H1 (cell line): ENCODE data around the gene VGLL4. TPM values are rescaled to one million over a fixed set of nuclear protein-coding genes. Genes with fewer than 3 reads are reported as not detected.

ENCODE experiments used
- CTCF ChIA-PET: fragments of 300-600 bp; sonication (Branson Sonifier 250); formaldehyde crosslinking; loops from one replicate; lab custom pipeline; 2021; ENCODE audit not compliant: partially characterized antibody; lab: Charles Lee
- POLR2A ChIA-PET: fragments of 300-600 bp; sonication (Branson Sonifier 250); formaldehyde crosslinking; loops from one replicate; lab custom pipeline; 2021; ENCODE audit warnings: inconsistent platforms; ENCODE audit not compliant: partially characterized antibody; lab: Charles Lee
- DNase-seq, 2 experiments: peaks; one replicate each; pipeline versions ENCODE4 v3.0.0 to v3.0.0-alpha.2; 2010 to 2022; ENCODE audit warnings: low spot score in 2 of 2, low read depth in 1 of 2, mixed read lengths in 1 of 2
- FAIRE-seq: peaks from 2 replicates; lab custom pipeline; 2011; peaks lifted over from hg19 to GRCh38; lab: Jason Lieb, UNC
- H2AFZ ChIP-seq: 2 replicates; pipeline ENCODE4 v1.8.1; 2012; ENCODE audit warnings: low read length, inconsistent platforms
- H2AK5ac ChIP-seq: 2 replicates; pipeline ENCODE4 v1.6.1; 2013; ENCODE audit warnings: low read depth, low read length
- H2BK120ac ChIP-seq: replicated peaks from 2 replicates; pipeline ENCODE3; 2013; ENCODE audit warnings: low read depth, low read length, inconsistent platforms
- H2BK12ac ChIP-seq: 2 replicates; pipeline ENCODE4 v1.6.1; 2013; ENCODE audit warnings: low read depth, low read length
- H2BK15ac ChIP-seq: 2 replicates; pipeline ENCODE4 v1.6.1; 2013; ENCODE audit warnings: low read length
- H2BK20ac ChIP-seq: 2 replicates; pipeline ENCODE4 v1.6.1; 2013; ENCODE audit warnings: low read length
- H2BK5ac ChIP-seq: 2 replicates; pipeline ENCODE4 v1.6.1; 2013; ENCODE audit warnings: low read depth, low read length
- H3K14ac ChIP-seq: 2 replicates; pipeline ENCODE4 v1.6.1; 2013; ENCODE audit warnings: inconsistent platforms; ENCODE audit not compliant: insufficient read length
- H3K18ac ChIP-seq: 2 replicates; pipeline ENCODE4 v1.6.1; 2013; ENCODE audit warnings: low read length; ENCODE audit errors: extremely low read depth
- H3K23ac ChIP-seq: 2 replicates; pipeline ENCODE4 v1.6.1; 2013; ENCODE audit warnings: inconsistent platforms; ENCODE audit not compliant: insufficient read length
- H3K23me2 ChIP-seq: 2 replicates; pipeline ENCODE4 v1.6.1; 2013; ENCODE audit warnings: low read depth, low read length
- H3K27ac ChIP-seq: 2 replicates; pipeline ENCODE4 v1.6.1; 2011; ENCODE audit warnings: low read depth, low read length, inconsistent platforms
- H3K27me3 ChIP-seq, 4 experiments: replicated peaks in 1 of 4; 1 replicate in 1 of 4; 2 replicates in 3 of 4; pipeline versions ENCODE4 v1.6.1 to v1.8.1; 2011 to 2013; ENCODE audit warnings: low read length in 3 of 4, mild to moderate bottlenecking in 3 of 4, inconsistent platforms in 2 of 4, mixed read lengths in 2 of 4, moderate library complexity in 1 of 4; ENCODE audit not compliant: control insufficient read depth in 3 of 4, insufficient read depth in 3 of 4; ENCODE audit errors: extremely low read depth in 1 of 4
- H3K36me3 ChIP-seq, 4 experiments: 2 replicates each; pipeline versions ENCODE4 v1.6.1 to v1.8.1; 2011 to 2013; ENCODE audit warnings: mild to moderate bottlenecking in 4 of 4, low read length in 3 of 4, moderate library complexity in 2 of 4, control low read depth in 1 of 4, inconsistent platforms in 1 of 4; ENCODE audit not compliant: insufficient read depth in 4 of 4, control insufficient read depth in 2 of 4
- H3K4ac ChIP-seq: replicated peaks from 2 replicates; pipeline ENCODE3; 2013; ENCODE audit warnings: low read length, low read depth, mixed read lengths, inconsistent platforms; ENCODE audit not compliant: insufficient read length
- H3K4me1 ChIP-seq, 4 experiments: replicated peaks in 1 of 4; 1 replicate in 1 of 4; 2 replicates in 3 of 4; pipeline versions ENCODE4 v1.6.1 to v1.8.1; 2011 to 2013; ENCODE audit warnings: low read length in 3 of 4, inconsistent platforms in 2 of 4, mixed read lengths in 1 of 4; ENCODE audit not compliant: insufficient read depth in 4 of 4, control insufficient read depth in 3 of 4
- H3K4me2 ChIP-seq, 2 experiments: 2 replicates each; pipeline versions ENCODE4 v1.6.1 to v1.8.1; 2011 to 2013; ENCODE audit warnings: low read depth in 2 of 2, low read length in 2 of 2, control low read depth in 1 of 2, inconsistent platforms in 1 of 2, mild to moderate bottlenecking in 1 of 2; ENCODE audit not compliant: insufficient read depth in 1 of 2
- H3K4me3 ChIP-seq, 4 experiments: fragments of 200-600, 300-600 bp in 1 of 4; sonication (generic), shearing (Covaris generic), sonication (Bioruptor Twin) in 1 of 4; 2 replicates each; pipeline versions ENCODE4 v1.5.1 to v1.8.1; 2011 to 2016; ENCODE audit warnings: low read length in 4 of 4, low read depth in 3 of 4, control low read depth in 2 of 4, inconsistent platforms in 2 of 4, mild to moderate bottlenecking in 2 of 4, mixed read lengths in 1 of 4, moderate library complexity in 1 of 4; ENCODE audit not compliant: insufficient read depth in 2 of 4; ENCODE audit errors: extremely low read depth in 1 of 4
- H3K56ac ChIP-seq: replicated peaks from 2 replicates; pipeline ENCODE3; 2013; ENCODE audit warnings: low read depth, mild to moderate bottlenecking, mixed read lengths, low read length, inconsistent platforms; ENCODE audit not compliant: insufficient read length
- H3K79me1 ChIP-seq: 2 replicates; pipeline ENCODE4 v1.6.1; 2013; ENCODE audit warnings: low read depth, low read length, control low read depth
- H3K79me2 ChIP-seq, 2 experiments: 2 replicates each; pipeline versions ENCODE4 v1.6.1 to v1.8.1; 2012 to 2013; ENCODE audit warnings: low read length in 2 of 2, mild to moderate bottlenecking in 2 of 2, inconsistent platforms in 1 of 2; ENCODE audit not compliant: insufficient read depth in 2 of 2, control insufficient read depth in 1 of 2
- H3K9ac ChIP-seq, 4 experiments: replicated peaks in 1 of 4; 1 replicate in 1 of 4; 2 replicates in 3 of 4; pipeline versions ENCODE4 v1.6.1 to v1.8.1; 2011 to 2013; ENCODE audit warnings: low read depth in 3 of 4, low read length in 3 of 4, control low read depth in 2 of 4, mild to moderate bottlenecking in 2 of 4, moderate library complexity in 2 of 4, inconsistent platforms in 1 of 4; ENCODE audit errors: extremely low read depth in 1 of 4
- H3K9me3 ChIP-seq, 2 experiments: 2 replicates each; pipeline versions ENCODE4 v1.6.1 to v1.8.1; 2012 to 2013; ENCODE audit warnings: mild to moderate bottlenecking in 2 of 2, moderate library complexity in 2 of 2, control low read depth in 1 of 2, inconsistent platforms in 1 of 2, low read depth in 1 of 2, low read length in 1 of 2, mixed read lengths in 1 of 2; ENCODE audit not compliant: insufficient read depth in 2 of 2
- H4K20me1 ChIP-seq, 2 experiments: replicated peaks in 1 of 2; 2 replicates each; pipeline versions ENCODE3 to v1.8.1; 2011 to 2013; ENCODE audit warnings: inconsistent platforms in 2 of 2, low read length in 2 of 2, mild to moderate bottlenecking in 1 of 2; ENCODE audit not compliant: insufficient read depth in 2 of 2, control insufficient read depth in 1 of 2
- H4K5ac ChIP-seq: 2 replicates; pipeline ENCODE4 v1.6.1; 2013; ENCODE audit warnings: low read length, low read depth, mixed read lengths, inconsistent platforms; ENCODE audit not compliant: insufficient read length
- H4K8ac ChIP-seq: 2 replicates; pipeline ENCODE4 v1.8.0; 2013; ENCODE audit warnings: mild to moderate bottlenecking, moderate library complexity, low read length, inconsistent platforms; ENCODE audit not compliant: insufficient read depth; ENCODE audit errors: extremely low read depth
- H4K91ac ChIP-seq: replicated peaks from 2 replicates; pipeline ENCODE3; 2013; ENCODE audit warnings: low read length, mixed read lengths, inconsistent platforms; ENCODE audit not compliant: insufficient read length
- ASH2L ChIP-seq: fragments of 200-600, 300-600 bp; sonication (generic); IDR thresholded peaks from one replicate; pipeline ENCODE4 v1.7.1; 2017; ENCODE audit warnings: low read length
- SAP30 ChIP-seq: fragments of 300-600 bp; sonication (generic); IDR thresholded peaks from 2 replicates; pipeline ENCODE4 v1.7.1; 2012; ENCODE audit warnings: low read length, moderate library complexity, mild to moderate bottlenecking, inconsistent platforms; ENCODE audit not compliant: insufficient read depth, insufficient replicate concordance
- SIN3A ChIP-seq, 2 experiments: IDR thresholded peaks in 1 of 2; conservative IDR thresholded peaks in 1 of 2; 2 replicates each; pipeline ENCODE4 v1.6.1; 2011 to 2012; ENCODE audit warnings: low read length in 2 of 2, improper control_type of control experiment in 1 of 2, low read depth in 1 of 2, mild to moderate bottlenecking in 1 of 2
- SRF ChIP-seq: IDR thresholded peaks from 2 replicates; pipeline ENCODE4 v1.6.1; 2011; ENCODE audit warnings: mild to moderate bottlenecking, low read depth, low read length, moderate library complexity
- TEAD4 ChIP-seq: IDR thresholded peaks from 2 replicates; pipeline ENCODE4 v1.6.1; 2012; ENCODE audit warnings: low read depth, low read length, inconsistent platforms, mixed read lengths
- WGBS, 2 experiments: shearing (Covaris generic) in 1 of 2; methylation state at CpG; one replicate each; pipeline versions ENCODE4 v1.1.6 to v1.1.7; 2013 to 2015; ENCODE audit warnings: low lambda C conversion rate in 2 of 2, mixed read lengths in 2 of 2, inconsistent platforms in 1 of 2, low coverage in 1 of 2, missing lambda C conversion rate in 1 of 2; ENCODE audit not compliant: insufficient replicate concordance in 2 of 2, insufficient coverage in 1 of 2, insufficient read length in 1 of 2; ENCODE audit errors: extremely low coverage in 1 of 2, missing lambda C conversion rate in 1 of 2; 5-methylcytosine and 5-hydroxymethylcytosine counted together
- polyA plus RNA-seq, 7 experiments: library from polyadenylated mRNA; depleted of rRNA in 3 of 7; stranded (reverse) in 5 of 7; unstranded in 2 of 7; fragments of >200 nt in 5 of 7; fragments of 200-250 nt in 2 of 7; gene quantifications; 1 replicate in 5 of 7; 2 replicates in 1 of 7; 4 replicates in 1 of 7; pipeline versions ENCODE4 v1.2.1 to v1.2.3, GENCODE V29; 2011 to 2013; ENCODE audit warnings: missing spikeins in 2 of 7, mixed read lengths in 2 of 7
- total RNA-seq: library from RNA; stranded (reverse); fragmentation: NEBNext Ultra II Directional; extraction: Animal tissue kit (Norgen Biotek cat#: 25700); gene quantifications from 2 replicates; pipeline ENCODE4 v1.2.1, GENCODE V29; 2021

VGLL4 gene
- total and polyA plus RNA-seq, 2 of the 8 experiments (the other 6 are each of a cell fraction or from before 2014, with no cell fraction given): 45.1 to 50.0 TPM

DNA sequence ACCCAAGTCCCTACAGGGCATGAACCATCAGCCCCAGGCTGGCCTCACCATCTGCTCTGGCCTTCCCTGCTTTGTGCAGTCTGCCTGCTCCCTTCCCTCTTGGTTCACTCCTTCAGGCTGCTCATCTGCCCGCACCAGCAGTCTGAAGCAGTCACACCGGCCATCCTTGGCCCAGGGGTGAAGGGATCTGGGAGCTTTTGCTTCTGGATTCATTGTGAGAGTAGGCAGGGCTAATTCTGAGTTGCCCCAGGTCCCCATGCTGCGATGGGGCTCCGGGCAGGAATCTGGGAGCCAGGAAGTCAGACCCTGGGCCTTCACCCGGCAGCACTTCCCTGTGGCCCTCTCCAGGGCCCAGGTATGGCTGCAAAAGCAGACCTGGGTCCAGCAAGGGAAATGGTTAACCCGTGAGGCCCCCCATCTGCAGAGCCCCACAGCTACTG is 99.7 kb downstream of the VGLL4 start:
- CTCF ChIA-PET: no interaction called here
- H4K8ac ChIP-seq: no peak overlapping the region
- no peaks in the 10 kb centered on the region for H3K79me1 ChIP-seq
- DNase-seq: no peak
- no peaks in the 10 kb centered on the region for H3K9me3 ChIP-seq
- no peak overlapping the region for H2AFZ ChIP-seq
- no peak overlapping the region for H3K9ac ChIP-seq
- H2AK5ac ChIP-seq: no peak overlapping the region
- no peaks in the 10 kb centered on the region for H4K20me1 ChIP-seq
- no peak overlapping the region for H3K27ac ChIP-seq
- H2BK120ac ChIP-seq: no peak overlapping the region
- no peak overlapping the region for H2BK12ac ChIP-seq
- no peaks in the 10 kb centered on the region for H3K23me2 ChIP-seq
- H3K56ac ChIP-seq: no peak overlapping the region
- H4K5ac ChIP-seq: no peak overlapping the region
- no peak overlapping the region for H4K91ac ChIP-seq
- no peak overlapping the region for H3K23ac ChIP-seq
- no peak overlapping the region for H3K4ac ChIP-seq
- H3K79me2 ChIP-seq: no peaks in the 10 kb centered on the region
- peak overlapping the region; percentile 32; the same call in 1 of the 2 replicates for H3K18ac ChIP-seq
- POLR2A ChIA-PET: no interaction called here
- WGBS, 2 experiments: 90% methylated on average over 5 of the region's 6 CpGs; no CpG with 5 or more reads in 1 of the 2 experiments
- no peak overlapping the region for H2BK15ac ChIP-seq
- no peaks in the 10 kb centered on the region for H3K27me3 ChIP-seq
- H3K4me1 ChIP-seq: peaks cover 0 to 4% (median 0%) of the 10 kb centered on the region in 4 experiments; a peak in 2 of 7 replicates
- no peak for FAIRE-seq
- H3K4me3 ChIP-seq: no peak overlapping the region
- no peak overlapping the region for H2BK20ac ChIP-seq
- H3K4me2 ChIP-seq: no peak overlapping the region
- H2BK5ac ChIP-seq: no peak overlapping the region
- H3K36me3 ChIP-seq: no peaks in the 10 kb centered on the region
- H3K14ac ChIP-seq: no peak overlapping the region
- TF ChIP-seq ASH2L: no peak
- TF ChIP-seq SRF: no peak
- no peak for TF ChIP-seq SIN3A (conservative IDR thresholded peaks at IDR 0.05 in 1 of 2, IDR thresholded peaks at IDR 0.05 in 1 of 2; ENCODE audit: low read depth in 1 of 2, low read length in 2 of 2)
- no peak for TF ChIP-seq SAP30
- TF ChIP-seq TEAD4: no peak
